IMR-90 (cell line): ENCODE data around the gene ZSWIM3. TPM values are rescaled to one million over a fixed set of nuclear protein-coding genes. Genes with fewer than 3 reads are reported as not detected.

Experiments used
- ATAC-seq: fragments of 200-7000 bp; cut with Tn5 transposase; 2 replicates; pipeline ENCODE4 v1.9.1; 2020; ENCODE audit warnings: low read depth, mild to moderate bottlenecking, moderate library complexity
- BruUV-seq: library from RNA; stranded (reverse); fragments of 400-500 nt; replicated peaks from 2 replicates; lab custom pipeline; 2021; lab: Mats Ljungman, UMichigan
- CTCF ChIA-PET: fragments of 300-600 bp; formaldehyde crosslinking; extraction: SDS; loops from one replicate; lab custom pipeline; 2021; ENCODE audit warnings: antibody characterized with exemption; lab: Yijun Ruan, JAX
- POLR2A ChIA-PET: fragments of 300-600 bp; sonication (Branson Sonifier 250); formaldehyde crosslinking; loops from one replicate; lab custom pipeline; 2022; ENCODE audit warnings: antibody characterized with exemption; ENCODE audit not compliant: unreplicated experiment; lab: Charles Lee
- DNase-seq: peaks from one replicate; pipeline ENCODE4 v3.0.0; 2013
- H2AFZ ChIP-seq: replicated peaks from 2 replicates; pipeline ENCODE3; 2013; ENCODE audit warnings: low read length, mild to moderate bottlenecking; ENCODE audit not compliant: poor library complexity
- H2AK5ac ChIP-seq: 2 replicates; pipeline ENCODE4 v1.6.1; 2013; ENCODE audit warnings: low read depth, low read length, inconsistent platforms
- H2AK9ac ChIP-seq: replicated peaks from 2 replicates; pipeline ENCODE3; 2013; ENCODE audit warnings: mild to moderate bottlenecking, low read depth, low read length, moderate library complexity; ENCODE audit not compliant: poor library complexity
- H2BK120ac ChIP-seq: 2 replicates; pipeline ENCODE4 v1.6.1; 2013; ENCODE audit warnings: low read depth, low read length, inconsistent platforms
- H2BK15ac ChIP-seq: 3 replicates; pipeline ENCODE4 v1.6.1; 2013; ENCODE audit warnings: low read depth, low read length, inconsistent platforms
- H2BK20ac ChIP-seq: 2 replicates; pipeline ENCODE4 v1.6.1; 2013; ENCODE audit warnings: low read depth, mild to moderate bottlenecking, inconsistent platforms, low read length, moderate library complexity
- H2BK5ac ChIP-seq: 2 replicates; pipeline ENCODE4 v1.6.1; 2013; ENCODE audit warnings: mild to moderate bottlenecking, low read depth, low read length, inconsistent platforms; ENCODE audit not compliant: poor library complexity, severe bottlenecking
- H3K14ac ChIP-seq: replicated peaks from 2 replicates; pipeline ENCODE4 v1.6.1; 2013; ENCODE audit warnings: low read depth, low read length, inconsistent platforms
- H3K18ac ChIP-seq: 2 replicates; pipeline ENCODE4 v1.6.1; 2013; ENCODE audit warnings: low read depth, low read length, control low read depth
- H3K23ac ChIP-seq: 2 replicates; pipeline ENCODE4 v1.6.1; 2013; ENCODE audit warnings: low read depth, low read length, inconsistent platforms
- H3K27ac ChIP-seq: 2 replicates; pipeline ENCODE4 v1.5.1; 2013; ENCODE audit warnings: mild to moderate bottlenecking, control low read depth, low read length; ENCODE audit not compliant: insufficient read depth
- H3K27me3 ChIP-seq: 2 replicates; pipeline ENCODE4 v1.6.1; 2013; ENCODE audit warnings: low read length; ENCODE audit not compliant: control insufficient read depth, insufficient read depth
- H3K36me3 ChIP-seq: 2 replicates; pipeline ENCODE4 v1.6.1; 2013; ENCODE audit warnings: low read length, mixed read lengths; ENCODE audit not compliant: control insufficient read depth, insufficient read depth
- H3K4ac ChIP-seq: 2 replicates; pipeline ENCODE4 v1.6.1; 2013; ENCODE audit warnings: low read depth, low read length, inconsistent platforms
- H3K4me1 ChIP-seq: 2 replicates; pipeline ENCODE4 v1.6.1; 2013; ENCODE audit warnings: low read length, mixed read lengths; ENCODE audit not compliant: control insufficient read depth, insufficient read depth
- H3K4me2 ChIP-seq: 2 replicates; pipeline ENCODE4 v1.6.1; 2013; ENCODE audit warnings: low read depth, mild to moderate bottlenecking, control low read depth, low read length, moderate library complexity
- H3K4me3 ChIP-seq: 2 replicates; pipeline ENCODE4 v1.5.1; 2013; ENCODE audit warnings: low read depth, mild to moderate bottlenecking, control low read depth, low read length, moderate library complexity; ENCODE audit not compliant: insufficient read depth
- H3K56ac ChIP-seq: 2 replicates; pipeline ENCODE4 v1.6.1; 2013; ENCODE audit warnings: low read length, inconsistent platforms; ENCODE audit not compliant: insufficient read depth; ENCODE audit errors: extremely low read depth
- H3K79me1 ChIP-seq, 2 experiments: 2 replicates each; pipeline ENCODE4 v1.6.1; 2013; ENCODE audit warnings: low read length in 2 of 2, inconsistent platforms in 1 of 2, low read depth in 1 of 2
- H3K9ac ChIP-seq: 2 replicates; pipeline ENCODE4 v1.6.1; 2013; ENCODE audit warnings: low read depth, low read length, control low read depth
- H3K9me1 ChIP-seq: 2 replicates; pipeline ENCODE4 v1.6.1; 2013; ENCODE audit warnings: low read length, inconsistent platforms; ENCODE audit not compliant: insufficient read depth
- H3K9me3 ChIP-seq: 2 replicates; pipeline ENCODE4 v1.6.1; 2013; ENCODE audit warnings: low read length; ENCODE audit not compliant: control insufficient read depth, insufficient read depth
- H4K20me1 ChIP-seq: 2 replicates; pipeline ENCODE4 v1.6.1; 2013; ENCODE audit warnings: low read length, inconsistent platforms; ENCODE audit not compliant: insufficient read depth
- H4K5ac ChIP-seq: 2 replicates; pipeline ENCODE4 v1.6.1; 2013; ENCODE audit warnings: mild to moderate bottlenecking, low read depth, low read length, control low read depth
- H4K8ac ChIP-seq, 2 experiments: 2 replicates each; pipeline ENCODE4 v1.6.1; 2013; ENCODE audit warnings: low read depth in 2 of 2, low read length in 2 of 2, control low read depth in 1 of 2, inconsistent platforms in 1 of 2
- H4K91ac ChIP-seq: 2 replicates; pipeline ENCODE4 v1.6.1; 2013; ENCODE audit warnings: low read depth, low read length, inconsistent platforms; ENCODE audit not compliant: insufficient read depth
- MXI1 ChIP-seq: IDR thresholded peaks from 2 replicates; pipeline ENCODE4 v1.6.1; 2012; ENCODE audit warnings: low read depth, mild to moderate bottlenecking, low read length, moderate library complexity, borderline replicate concordance
- NFE2L2 ChIP-seq: fragments of 150-350 bp; IDR thresholded peaks from 2 replicates; pipeline ENCODE4 v1.6.1; 2016; ENCODE audit warnings: low read depth, mild to moderate bottlenecking, low read length
- RCOR1 ChIP-seq: IDR thresholded peaks from 2 replicates; pipeline ENCODE4 v1.6.1; 2012; ENCODE audit warnings: mild to moderate bottlenecking, low read length, improper control_type of control experiment; ENCODE audit not compliant: insufficient replicate concordance
- RFX5 ChIP-seq: IDR thresholded peaks from 2 replicates; pipeline ENCODE4 v1.8.0; 2012; ENCODE audit warnings: low read depth, mild to moderate bottlenecking, low read length, moderate library complexity
- SMC3 ChIP-seq: fragments of 150-350 bp; IDR thresholded peaks from 2 replicates; pipeline ENCODE4 v1.6.1; 2016; ENCODE audit warnings: low read depth, mild to moderate bottlenecking, antibody characterized with exemption, low read length, moderate library complexity
- WGBS, 2 experiments: methylation state at CpG; one replicate each; pipeline versions ENCODE4 v1.1.5 to v1.1.7; 2013; ENCODE audit warnings: missing lambda C conversion rate in 2 of 2; ENCODE audit not compliant: insufficient read length in 1 of 2; ENCODE audit errors: extremely low coverage in 2 of 2; 5-methylcytosine and 5-hydroxymethylcytosine counted together
- dilution Hi-C: fragments of 300-500 bp; cut with HindIII; formaldehyde crosslinking; loops from one replicate; pipeline ENCODE4 v1.14.3; 2018; ENCODE audit warnings: low sequenced_read_pairs; ENCODE audit not compliant: unreplicated experiment
- in situ Hi-C: fragments of 300-500 bp; cut with MboI; formaldehyde crosslinking; loops from 3 replicates; pipeline ENCODE4 v1.14.3; 2019; ENCODE audit warnings: low sequenced_read_pairs, inconsistent platforms, mixed read lengths
- intact Hi-C: fragments of 100-400 bp; cut with micrococcal nuclease; formaldehyde crosslinking; loops from 2 replicates; pipeline ENCODE4 v1.10.0; 2022
- polyA plus RNA-seq, 3 experiments: library from polyadenylated mRNA; depleted of rRNA; stranded (reverse); fragments of >200 nt; gene quantifications; 2 replicates each; pipeline ENCODE4 v1.2.3, GENCODE V29; 2012; ENCODE audit warnings: low replicate concordance in 1 of 3
- total RNA-seq: library from RNA; depleted of rRNA; stranded (reverse); fragments of >200 nt; gene quantifications from 2 replicates; pipeline ENCODE4 v1.2.3, GENCODE V29; 2012

ZSWIM3 gene
- total and polyA plus RNA-seq, 2 of the 4 experiments (the other 2 are of a cell fraction) = 3.3 to 8.6 TPM

- peak overlapping the region; percentile 79 for H3K14ac ChIP-seq
- H2BK5ac ChIP-seq = peak overlapping the region; percentile 75
- peak overlapping the region; percentile 96; the same call in 1 of the 2 replicates for H3K23ac ChIP-seq
- peak overlapping the region; percentile 71; the same call in 1 of the 2 replicates for H2BK120ac ChIP-seq
- H4K20me1 ChIP-seq = no peaks in the 10 kb centered on the region
- H3K56ac ChIP-seq = peak overlapping the region; percentile 72; the same call in 1 of the 2 replicates
- H2AK5ac ChIP-seq = peak overlapping the region; percentile 92
- H4K91ac ChIP-seq = peak overlapping the region; percentile 81
- no peaks in the 10 kb centered on the region for H3K9me3 ChIP-seq
- peaks cover 15 to 27% of the 10 kb centered on the region in 2 experiments for H3K79me1 ChIP-seq
- H3K18ac ChIP-seq = peak overlapping the region; percentile 82
- peaks cover 18% of the 10 kb centered on the region for H3K4me1 ChIP-seq
- H3K4me3 ChIP-seq = peak overlapping the region; percentile 94
- 0 out of 2 replicates have a peak overlapping the region, but pooled peaks have one; percentile 12 for H2BK20ac ChIP-seq
- H3K9ac ChIP-seq = peak overlapping the region; percentile 94
- POLR2A ChIA-PET = interaction anchor here (0.6 kb wide), 2 partner anchors 13 to 107 kb away, joined by 3 read pairs; no protein-coding TSS in a partner anchor
- peak overlapping the region; percentile 97 for H2AFZ ChIP-seq
- H3K27me3 ChIP-seq = no peaks in the 10 kb centered on the region
- no TSS peak for BruUV-seq
- H2BK15ac ChIP-seq = peak overlapping the region; percentile 25; the same call in 1 of the 3 replicates
- intact Hi-C loops = loop anchor here (10.0 kb wide), 1 partner anchor 101 kb away; the partner anchor contains the start of gene PCIF1
- H3K27ac ChIP-seq = peak overlapping the region; percentile 81
- CTCF ChIA-PET = no interaction called here
- dilution Hi-C loops = no loop called here
- H3K36me3 ChIP-seq = peaks cover 9% of the 10 kb centered on the region
- H2AK9ac ChIP-seq = peak overlapping the region; percentile 97
- TF ChIP-seq RFX5 = no peak
- TF ChIP-seq SMC3 = no peak
- no peak for TF ChIP-seq NFE2L2
- no peak for TF ChIP-seq MXI1
- no peak for TF ChIP-seq RCOR1
- peak; percentile 86 for ATAC-seq
- peaks cover 17% of the 10 kb centered on the region for H3K9me1 ChIP-seq
- in situ Hi-C loops = no loop called here
- H3K4ac ChIP-seq = peak overlapping the region; percentile 93
- DNase-seq = peak; percentile 49
- WGBS, 2 experiments = 9% methylated on average over 18 of the region's 71 CpGs; no CpG with 5 or more reads in 1 of the 2 experiments
- H4K5ac ChIP-seq = peak overlapping the region; percentile 86
- peak overlapping the region; percentile 68 to 74; a peak in 3 of 4 replicates for H4K8ac ChIP-seq
- H3K4me2 ChIP-seq = peak overlapping the region; percentile 98
Observed at GRCh38 chr20:45833883-45834796, 23.3 kb upstream of the ZSWIM3 start.
